ENCODE measurements around the gene WWOX. TPM values are rescaled to one million over a fixed set of nuclear protein-coding genes. Genes with fewer than 3 reads are reported as not detected.

Gene WWOX
- total RNA-seq, 1 donor = 8.2 TPM

DNA sequence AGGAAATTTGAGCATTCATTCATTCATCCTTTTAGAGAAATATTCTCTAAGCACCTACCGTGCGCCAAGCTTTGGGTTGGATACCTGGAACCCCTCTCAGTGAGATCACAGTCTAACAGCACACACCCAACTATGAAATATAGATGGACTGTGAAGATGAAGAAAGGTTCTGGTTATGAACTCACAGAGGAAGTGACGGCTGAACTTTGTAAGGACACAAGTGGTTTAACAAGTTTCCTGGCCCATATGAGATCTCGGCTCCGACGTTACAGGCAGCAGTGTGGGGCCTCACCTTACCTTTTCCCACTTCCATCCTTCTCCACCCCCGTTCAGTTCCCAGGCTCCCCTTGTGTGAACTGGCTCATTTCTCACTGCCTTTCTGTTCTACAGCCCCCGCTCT is 1094.8 kb downstream of the WWOX start:
- no peak for DNase-seq (ENCODE audit: low read depth)
- no peak overlapping the region for H3K4me3 ChIP-seq (ENCODE audit: low read depth, low read length)
- TF ChIP-seq, protein P1, sequence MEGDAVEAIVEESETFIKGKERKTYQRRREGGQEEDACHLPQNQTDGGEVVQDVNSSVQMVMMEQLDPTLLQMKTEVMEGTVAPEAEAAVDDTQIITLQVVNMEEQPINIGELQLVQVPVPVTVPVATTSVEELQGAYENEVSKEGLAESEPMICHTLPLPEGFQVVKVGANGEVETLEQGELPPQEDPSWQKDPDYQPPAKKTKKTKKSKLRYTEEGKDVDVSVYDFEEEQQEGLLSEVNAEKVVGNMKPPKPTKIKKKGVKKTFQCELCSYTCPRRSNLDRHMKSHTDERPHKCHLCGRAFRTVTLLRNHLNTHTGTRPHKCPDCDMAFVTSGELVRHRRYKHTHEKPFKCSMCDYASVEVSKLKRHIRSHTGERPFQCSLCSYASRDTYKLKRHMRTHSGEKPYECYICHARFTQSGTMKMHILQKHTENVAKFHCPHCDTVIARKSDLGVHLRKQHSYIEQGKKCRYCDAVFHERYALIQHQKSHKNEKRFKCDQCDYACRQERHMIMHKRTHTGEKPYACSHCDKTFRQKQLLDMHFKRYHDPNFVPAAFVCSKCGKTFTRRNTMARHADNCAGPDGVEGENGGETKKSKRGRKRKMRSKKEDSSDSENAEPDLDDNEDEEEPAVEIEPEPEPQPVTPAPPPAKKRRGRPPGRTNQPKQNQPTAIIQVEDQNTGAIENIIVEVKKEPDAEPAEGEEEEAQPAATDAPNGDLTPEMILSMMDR (IDR thresholded peaks at IDR 0.05; ENCODE audit: insufficient read depth, low read depth, low read length) = no peak

DNA sequence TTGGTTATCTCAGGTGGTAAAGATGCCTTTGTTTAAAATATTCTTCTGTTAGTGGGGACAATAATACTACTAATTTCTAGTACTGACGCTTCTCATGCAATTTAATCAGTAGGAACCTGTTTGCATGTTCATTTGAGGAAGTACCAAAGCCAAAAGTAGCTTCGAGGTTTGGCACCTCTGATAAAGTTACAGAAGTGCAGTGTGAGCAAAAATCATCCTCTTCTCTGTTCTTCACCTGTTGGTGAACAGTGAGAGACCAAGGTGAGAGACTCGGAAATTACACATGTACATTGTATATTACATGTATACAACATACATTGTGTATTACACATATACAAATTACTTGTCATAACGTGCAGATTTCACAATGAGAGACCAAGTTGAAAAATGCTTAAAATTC is 1096.5 kb downstream of the WWOX start:
- no peak overlapping the region for H3K4me3 ChIP-seq (ENCODE audit: low read depth, low read length)
- TF ChIP-seq, protein P1 (IDR thresholded peaks at IDR 0.05; ENCODE audit: insufficient read depth, low read depth, low read length) = no peak
- DNase-seq (ENCODE audit: low read depth) = no peak

DNA sequence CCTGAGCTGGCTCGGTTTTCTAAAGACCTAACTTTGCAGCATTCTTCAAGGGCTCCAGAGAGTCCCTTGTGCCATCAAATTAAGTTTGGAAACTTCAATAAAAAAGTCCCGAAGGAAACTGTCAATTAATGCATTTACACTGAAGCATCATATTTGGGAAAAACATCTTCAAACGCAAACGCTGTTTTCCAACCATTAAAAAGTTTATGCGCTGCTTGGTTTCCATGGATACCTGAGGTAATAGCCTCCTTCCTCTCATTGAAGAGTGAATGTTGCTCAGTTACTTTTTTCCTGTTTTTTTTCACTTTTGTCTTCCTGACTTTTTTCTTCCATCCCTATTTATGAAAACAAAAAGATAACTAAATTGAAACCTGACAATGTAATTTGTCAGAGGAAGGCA is 1102.0 kb downstream of the WWOX start:
- no peak for DNase-seq (ENCODE audit: low read depth)
- TF ChIP-seq, protein P1 (IDR thresholded peaks at IDR 0.05; ENCODE audit: insufficient read depth, low read depth, low read length) = no peak
- H3K4me3 ChIP-seq (ENCODE audit: low read depth, low read length) = no peak overlapping the region

DNA sequence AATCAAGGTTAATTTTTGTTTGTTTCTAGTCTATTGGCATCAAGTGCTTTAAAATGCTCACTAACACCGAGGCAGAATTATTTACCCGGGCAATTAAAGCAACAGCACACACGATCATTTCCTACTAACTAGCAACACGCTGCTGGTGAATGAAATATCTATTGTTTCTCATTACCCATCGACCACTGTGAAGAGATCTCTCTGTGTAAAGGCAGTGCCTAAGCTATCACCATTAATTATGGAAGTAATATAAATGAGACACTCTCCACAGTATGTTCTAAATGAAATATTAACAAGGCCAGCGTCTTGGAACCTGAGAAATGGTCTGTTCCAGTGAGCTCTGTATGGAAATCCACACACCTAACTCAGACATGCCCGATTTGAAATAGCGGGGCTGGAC is 1103.5 kb downstream of the WWOX start:
- no peak for DNase-seq (ENCODE audit: low read depth)
- H3K4me3 ChIP-seq (ENCODE audit: low read depth, low read length) = no peak overlapping the region
- TF ChIP-seq, protein P1 (IDR thresholded peaks at IDR 0.05; ENCODE audit: insufficient read depth, low read depth, low read length) = no peak

DNA sequence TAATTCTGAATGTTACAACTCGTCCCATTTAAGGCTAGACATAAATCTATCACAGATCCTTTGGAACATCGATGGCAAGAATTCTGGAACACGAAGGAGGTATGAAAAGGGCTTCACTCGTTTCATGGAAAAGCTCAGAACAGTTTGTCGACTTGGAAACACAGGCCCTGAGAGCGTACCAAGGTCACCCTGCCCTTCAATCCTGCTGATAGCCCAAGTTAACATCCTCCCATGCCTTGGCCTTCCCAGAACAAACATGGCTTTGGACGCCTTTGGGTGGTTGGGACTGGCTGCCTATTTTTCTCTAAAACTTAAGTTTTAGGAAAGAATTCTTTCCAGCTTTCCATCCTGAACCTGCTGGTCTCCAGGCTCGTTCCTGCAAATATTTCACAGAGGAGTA is 1105.0 kb downstream of the WWOX start:
- TF ChIP-seq, protein P1 (IDR thresholded peaks at IDR 0.05; ENCODE audit: insufficient read depth, low read depth, low read length) = no peak
- no peak overlapping the region for H3K4me3 ChIP-seq (ENCODE audit: low read depth, low read length)
- DNase-seq (ENCODE audit: low read depth) = no peak

DNA sequence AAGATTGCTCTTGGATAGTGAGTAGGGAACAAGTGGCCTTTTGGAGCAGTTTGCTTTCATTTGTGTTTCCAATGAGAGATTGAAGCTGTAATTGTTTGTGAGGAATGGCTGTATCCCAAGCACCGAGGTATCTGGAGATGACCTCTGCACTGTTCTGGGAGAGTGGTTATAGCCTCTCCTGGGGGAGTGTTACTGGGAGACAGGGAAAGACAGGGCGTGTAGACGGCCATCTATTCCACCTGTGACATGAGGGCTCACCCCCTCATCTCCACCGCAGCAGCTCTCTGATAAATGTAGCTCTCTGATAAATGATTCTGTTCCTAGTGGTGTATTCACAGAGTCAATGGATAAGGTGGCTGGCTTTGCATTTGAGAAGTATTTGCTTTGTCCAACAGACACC is 1107.4 kb downstream of the WWOX start:
- TF ChIP-seq, protein P1 (IDR thresholded peaks at IDR 0.05; ENCODE audit: insufficient read depth, low read depth, low read length) = no peak
- no peak overlapping the region for H3K4me3 ChIP-seq (ENCODE audit: low read depth, low read length)
- no peak for DNase-seq (ENCODE audit: low read depth)

DNA sequence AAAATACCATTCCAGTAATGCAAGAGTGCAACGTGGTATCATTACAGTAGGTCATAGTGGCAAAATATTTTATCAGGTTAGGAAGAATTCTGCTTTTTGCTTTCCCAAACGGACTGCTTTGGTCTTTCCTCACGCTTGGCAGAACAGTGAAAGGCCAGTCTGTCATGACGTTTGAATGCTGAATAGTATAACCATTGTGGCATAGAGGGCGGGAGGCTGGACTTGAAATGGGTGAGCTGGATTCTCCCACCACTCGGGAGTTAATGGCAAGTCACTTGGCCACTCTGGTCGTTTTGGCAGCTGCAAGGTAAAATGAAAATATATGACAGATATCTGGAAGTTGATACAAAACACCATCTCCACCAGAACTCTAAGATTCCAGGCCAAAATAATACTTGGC is 1109.9 kb downstream of the WWOX start:
- no peak for DNase-seq (ENCODE audit: low read depth)
- no peak overlapping the region for H3K4me3 ChIP-seq (ENCODE audit: low read depth, low read length)
- TF ChIP-seq, protein P1 (IDR thresholded peaks at IDR 0.05; ENCODE audit: insufficient read depth, low read depth, low read length) = no peak
